ENCODE results near the gene SLCO2A1.

SLCO2A1 gene

DNA sequence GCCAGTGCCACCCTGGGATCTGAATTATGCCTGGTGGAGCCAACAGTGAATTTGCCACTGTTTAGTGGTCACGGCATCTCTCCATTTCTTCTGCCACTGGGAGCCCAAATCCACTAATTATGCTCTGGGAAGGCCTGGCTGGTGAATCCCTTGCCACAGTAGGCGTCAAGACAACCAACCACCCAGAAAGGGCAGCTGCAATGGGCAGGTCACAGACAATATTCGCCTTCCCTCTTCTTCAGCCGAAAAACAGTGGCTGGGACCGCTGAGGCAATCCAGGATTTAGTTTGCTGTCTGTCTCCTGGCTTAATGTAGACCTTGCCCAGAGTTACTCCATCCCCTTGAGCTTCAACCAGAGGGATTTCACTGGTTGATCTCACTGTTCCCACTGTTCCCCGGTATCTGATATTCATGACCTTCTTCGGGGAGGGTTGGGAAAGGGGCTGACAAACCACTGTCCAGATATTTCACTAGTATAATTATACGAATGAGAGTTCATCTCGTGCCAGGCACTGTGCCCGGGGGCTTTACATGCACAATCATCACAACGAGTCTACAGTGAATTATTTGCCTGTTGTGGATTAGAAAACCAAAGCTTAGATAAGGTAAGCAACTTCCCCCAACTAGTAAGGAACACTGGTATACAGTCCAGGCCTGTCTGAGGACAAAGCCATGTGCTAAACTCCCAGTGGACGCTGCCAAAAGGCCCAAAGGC is 84.2 kb downstream of the SLCO2A1 start:
- DNase-seq, result no peak

- no peak for DNase-seq
These were observed 84.9 kb downstream of the SLCO2A1 start for GRCh38 chr3:133944641-133945380.

- no peak for DNase-seq
These were observed 85.5 kb downstream of the SLCO2A1 start for GRCh38 chr3:133944181-133944580.

DNA sequence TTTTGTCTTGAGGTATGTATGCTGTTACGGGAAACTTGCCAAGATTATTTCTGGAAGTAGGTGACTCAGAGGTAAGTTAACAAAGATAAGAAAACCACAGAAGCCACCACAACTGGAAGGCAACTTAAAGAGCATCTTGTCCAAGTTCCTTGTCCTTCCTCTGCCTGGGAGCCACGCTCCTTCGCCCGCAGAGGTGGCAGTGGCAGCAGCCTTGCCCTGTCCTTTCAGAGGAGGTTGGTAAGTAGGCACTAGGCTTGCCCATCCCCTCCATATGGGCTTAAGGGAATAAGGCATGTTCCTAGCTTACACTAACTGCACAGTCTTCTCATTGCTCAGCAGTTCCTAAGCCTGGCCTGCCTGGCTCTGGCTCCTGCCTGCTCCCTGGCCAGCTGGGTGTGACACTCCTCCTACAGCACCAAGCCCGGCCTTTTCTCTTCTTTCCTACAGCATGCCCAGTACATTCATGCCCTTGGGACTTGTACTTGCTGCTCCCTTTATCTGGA is 86.0 kb downstream of the SLCO2A1 start:
- no peak for DNase-seq

- DNase-seq, result no peak
These were observed 86.6 kb downstream of the SLCO2A1 start for GRCh38 chr3:133943031-133943535.

DNA sequence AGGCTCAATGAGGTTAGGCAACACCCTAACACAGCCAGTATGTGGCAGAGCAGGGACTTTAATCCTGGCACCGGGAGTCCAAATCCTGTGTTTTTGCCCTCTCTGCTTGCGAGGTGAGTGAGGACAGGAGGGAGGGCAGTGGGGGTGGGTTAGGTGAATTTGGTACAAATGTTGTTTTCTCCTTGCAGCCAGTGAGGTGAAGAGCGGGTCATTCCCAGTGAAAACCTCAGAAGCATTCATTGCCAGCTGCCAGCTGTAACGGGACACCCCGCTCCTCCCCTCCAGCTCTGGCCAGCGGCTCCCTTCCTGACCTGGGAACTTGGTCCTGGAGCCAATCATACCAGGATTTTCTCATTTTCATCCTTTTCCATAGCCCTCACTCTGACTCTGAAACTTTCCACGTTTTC is 88.3 kb downstream of the SLCO2A1 start:
- no peak for DNase-seq

GRCh38 chr3:133940536-133940935 is 89.2 kb downstream of the SLCO2A1 start:
- no peak for DNase-seq

DNA sequence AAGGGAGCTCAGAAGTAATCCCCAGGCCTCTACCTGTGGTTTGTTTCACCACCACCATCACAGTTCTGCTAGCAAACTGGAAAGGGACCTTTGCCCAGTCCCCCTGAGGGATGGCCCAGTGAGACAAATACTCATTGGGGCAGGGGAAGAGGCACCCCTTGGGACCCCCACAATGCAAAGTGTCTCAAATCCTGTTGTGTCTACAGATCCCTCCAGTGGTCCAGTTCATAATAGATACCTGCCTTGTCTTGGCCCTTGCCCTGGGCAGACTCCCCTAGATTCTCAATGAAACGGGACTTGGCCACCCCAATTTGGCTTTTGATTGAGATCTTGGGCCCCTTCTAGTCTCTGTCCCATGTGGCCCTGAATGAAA is 90.3 kb downstream of the SLCO2A1 start:
- DNase-seq, result no peak

- DNase-seq, result no peak
These were observed 90.8 kb downstream of the SLCO2A1 start for GRCh38 chr3:133938770-133939462.

- DNase-seq, result no peak
These were observed 91.7 kb downstream of the SLCO2A1 start for GRCh38 chr3:133937756-133938601.

- no peak for DNase-seq
These were observed 92.6 kb downstream of the SLCO2A1 start for GRCh38 chr3:133937061-133937686.

DNA sequence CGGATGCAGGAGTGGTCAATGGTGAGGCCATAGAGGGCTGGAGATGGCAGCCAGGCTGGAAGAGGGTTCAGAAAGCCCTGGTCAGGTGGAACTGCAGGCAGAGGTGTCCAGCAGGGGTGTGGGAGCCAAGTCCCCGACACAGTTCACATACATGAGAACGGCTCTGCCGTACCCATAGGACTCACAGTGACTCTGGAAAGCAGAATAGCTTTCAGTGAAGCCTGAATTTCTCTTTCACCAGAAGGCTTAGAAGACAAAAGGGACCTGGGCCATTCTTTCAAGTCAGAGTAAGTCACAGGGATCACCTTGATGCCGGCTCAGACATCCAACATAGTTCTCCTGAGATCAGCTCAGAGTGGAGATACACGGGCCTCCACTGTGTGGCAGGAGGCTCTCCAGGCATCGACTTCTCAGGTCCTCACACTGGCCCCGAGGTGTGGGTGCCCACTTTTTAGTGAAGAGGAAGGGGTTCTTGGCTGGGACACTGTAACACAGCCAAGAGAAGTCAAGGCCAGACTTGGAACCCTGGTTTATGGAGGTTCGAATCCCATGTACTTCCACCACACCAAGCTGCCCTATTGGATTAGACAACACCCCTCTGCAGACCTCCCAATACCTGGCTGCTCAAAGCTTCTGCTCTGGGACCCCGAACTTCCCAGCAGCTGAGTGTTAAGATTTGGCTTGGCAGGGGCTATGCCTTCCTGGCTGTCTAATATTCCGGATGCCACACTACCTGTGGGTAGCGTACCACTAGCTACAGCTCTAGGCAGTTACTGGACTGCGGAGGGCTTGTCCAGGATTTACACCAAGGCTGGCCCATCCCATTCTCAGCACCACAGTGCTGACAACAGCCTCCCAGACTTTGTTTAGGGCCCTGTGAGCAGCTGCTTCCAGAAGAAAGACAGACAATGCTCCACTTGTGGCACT is 93.6 kb downstream of the SLCO2A1 start:
- no peak for DNase-seq

- no peak for DNase-seq
These were observed 94.5 kb downstream of the SLCO2A1 start for GRCh38 chr3:133934996-133935842.

DNA sequence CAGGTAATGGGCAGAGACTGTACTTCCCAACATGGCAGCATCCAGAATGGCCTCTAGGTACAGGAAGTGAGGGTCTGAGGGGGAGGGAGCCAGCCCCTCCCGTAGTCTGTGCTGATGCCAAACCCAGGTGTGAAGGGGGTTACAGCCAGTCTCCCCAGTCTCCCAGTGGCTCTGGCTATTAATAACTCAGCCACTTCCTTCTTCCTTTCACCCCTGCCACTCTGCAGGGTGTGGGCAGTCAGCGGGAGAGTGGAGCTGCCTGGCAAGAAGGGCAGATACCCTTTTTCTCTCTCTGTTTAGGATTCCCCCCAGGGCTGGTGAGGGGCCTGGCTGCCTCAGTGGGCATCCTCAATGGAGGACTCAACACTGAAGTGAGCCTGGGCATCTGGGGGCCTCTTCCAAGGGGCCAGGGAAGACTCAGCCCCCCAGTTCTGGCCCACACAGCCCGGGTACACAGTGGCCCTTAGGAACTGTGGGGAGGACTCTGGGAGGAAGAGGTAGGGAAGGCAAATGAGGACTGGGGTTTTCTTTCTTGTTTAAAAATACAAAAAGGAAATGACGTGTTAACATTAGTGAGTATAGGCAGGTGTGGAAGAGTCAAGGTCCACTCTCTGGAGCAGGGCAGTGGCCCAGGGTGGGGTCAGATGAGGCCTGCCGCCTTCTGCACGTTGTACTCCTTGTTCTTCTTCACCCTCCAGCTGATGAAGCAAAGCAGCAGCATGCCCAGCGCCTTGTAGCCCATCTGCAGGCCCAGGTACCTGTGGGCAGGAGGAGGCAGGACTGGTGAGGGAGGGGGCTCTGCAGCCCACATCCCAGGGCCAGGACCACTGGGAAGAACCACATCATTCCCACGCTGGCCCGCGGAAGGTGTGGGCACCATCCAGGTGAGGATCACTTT is 95.4 kb downstream of the SLCO2A1 start:
- DNase-seq, result no peak

DNA sequence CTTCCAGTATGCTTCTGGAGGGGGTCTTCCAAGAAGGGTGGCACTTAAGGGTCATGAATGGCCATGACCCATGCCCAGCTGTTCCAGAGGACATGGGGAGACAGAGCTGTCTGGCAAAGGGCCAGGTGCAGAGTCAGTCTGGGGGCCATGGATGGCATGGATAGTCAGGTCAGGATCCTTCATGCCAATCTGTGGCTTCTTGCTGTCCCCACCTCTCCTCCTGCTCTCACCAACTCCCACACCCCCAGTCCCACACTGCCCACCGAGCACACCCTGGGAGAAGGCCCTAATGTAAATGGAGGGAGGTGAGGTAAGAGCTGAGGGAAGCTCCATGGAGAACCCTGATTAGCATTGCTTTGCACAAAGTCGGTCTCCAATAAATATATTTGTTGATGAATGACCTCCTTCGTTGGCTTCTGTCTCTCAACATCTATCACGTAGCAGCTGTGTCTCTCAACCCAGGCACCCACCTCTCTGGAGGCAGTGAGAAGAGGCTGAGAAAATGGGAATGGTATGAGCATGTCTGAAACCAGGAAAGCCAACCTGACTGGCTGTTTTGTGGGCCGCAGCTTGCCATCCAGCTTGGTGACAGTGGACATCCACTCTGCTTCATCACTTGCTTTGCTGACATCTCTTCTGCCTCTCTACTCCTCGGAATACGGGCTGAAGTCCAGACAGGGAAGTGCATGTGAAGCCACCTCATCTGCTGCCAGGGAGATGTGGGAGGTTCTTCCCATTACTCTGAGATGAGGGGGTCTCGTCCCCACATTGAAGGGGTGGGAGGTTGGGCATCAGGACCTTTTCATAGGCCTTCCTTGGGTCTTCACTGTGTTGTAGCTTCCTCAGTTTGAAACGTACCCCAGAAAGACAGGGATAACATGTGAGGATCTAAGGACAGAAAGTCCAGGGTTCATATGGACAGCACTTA is 96.4 kb downstream of the SLCO2A1 start:
- no peak for DNase-seq

DNA sequence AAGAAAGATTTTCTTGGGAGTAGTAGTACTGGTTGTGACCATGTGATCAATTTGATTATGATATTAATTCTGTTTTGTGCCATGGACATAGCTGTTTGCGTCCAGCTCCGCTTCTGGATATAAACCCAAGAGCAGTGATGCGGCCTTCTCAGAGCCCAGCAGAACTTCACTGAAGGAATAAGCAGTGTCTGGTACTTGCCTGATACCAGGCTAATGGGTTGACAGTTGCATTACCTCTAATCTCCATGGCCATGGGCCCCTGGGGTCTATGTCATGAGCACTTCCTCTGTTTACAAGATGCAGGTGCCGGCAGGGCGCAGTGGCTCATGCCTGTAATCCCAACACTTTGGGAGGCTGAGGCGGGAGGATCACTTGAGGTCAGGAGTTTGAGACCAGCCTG is 97.7 kb downstream of the SLCO2A1 start:
- no peak for DNase-seq

GRCh38 chr3:133931084-133931483 is 98.6 kb downstream of the SLCO2A1 start:
- no peak for DNase-seq

Measured in bone marrow (tissue), 2 donors.